HEK293 (cell line): ENCODE results near the gene FBXL15.

Experiments used
- CTCF ChIA-PET: fragments of 350-600 bp; formaldehyde crosslinking; extraction: SDS; loops from one replicate; lab custom pipeline; 2021; ENCODE audit warnings: antibody characterized with exemption; lab: Yijun Ruan, JAX
- POLR2A ChIA-PET: fragments of 300-600 bp; formaldehyde crosslinking; extraction: SDS; loops from one replicate; lab custom pipeline; 2020; ENCODE audit warnings: antibody characterized with exemption, inconsistent platforms; lab: Yijun Ruan, JAX
- H3K27ac ChIP-seq: fragments of 200-500 bp; sonication (Bioruptor generic); 2 replicates; pipeline ENCODE4 v1.5.1; 2014; ENCODE audit warnings: low read depth, low read length, control low read depth, inconsistent platforms; ENCODE audit errors: extremely low read depth
- H3K36me3 ChIP-seq, 2 experiments: fragments of 200-500 bp in 1 of 2; sonication (Bioruptor generic) in 1 of 2; 1 replicate in 1 of 2; 2 replicates in 1 of 2; pipeline ENCODE4 v1.5.1; 2014 to 2017; ENCODE audit warnings: inconsistent platforms in 2 of 2, low read length in 2 of 2; ENCODE audit not compliant: control insufficient read depth in 2 of 2, insufficient read depth in 1 of 2
- H3K4me1 ChIP-seq: fragments of 200-500 bp; sonication (Bioruptor generic); 2 replicates; pipeline ENCODE4 v1.5.1; 2014; ENCODE audit warnings: mild to moderate bottlenecking, low read length, inconsistent platforms; ENCODE audit not compliant: control insufficient read depth, insufficient read depth
- H3K4me3 ChIP-seq: 2 replicates; pipeline ENCODE4 v1.5.1; 2011; ENCODE audit warnings: low read depth, mild to moderate bottlenecking, control low read depth, low read length, moderate library complexity
- H3K9me3 ChIP-seq: fragments of 200-500 bp; sonication (Bioruptor generic); 2 replicates; pipeline ENCODE4 v1.5.1; 2014; ENCODE audit warnings: low read depth, low read length, inconsistent platforms; ENCODE audit not compliant: control insufficient read depth, insufficient read depth
- BCL11B ChIP-seq: fragments of 450-650 bp; formaldehyde crosslinking; IDR thresholded peaks from 2 replicates; pipeline ENCODE4 v1.5.1; 2016; ENCODE audit warnings: low read depth, missing biosample characterization, missing genetic modification characterization
- EGR2 ChIP-seq: fragments of 450-650 bp; formaldehyde crosslinking; IDR thresholded peaks from 2 replicates; pipeline ENCODE4 v1.5.1; 2016; ENCODE audit warnings: low read depth, missing biosample characterization, missing genetic modification characterization
- FEZF1 ChIP-seq: fragments of 450-650 bp; formaldehyde crosslinking; IDR thresholded peaks from 2 replicates; pipeline ENCODE4 v1.5.1; 2016; ENCODE audit warnings: missing biosample characterization, missing genetic modification characterization
- GLI2 ChIP-seq: fragments of 450-650 bp; formaldehyde crosslinking; IDR thresholded peaks from 2 replicates; pipeline ENCODE4; 2017; ENCODE audit warnings: missing biosample characterization, missing genetic modification characterization, low read depth, borderline replicate concordance
- GLIS2 ChIP-seq: fragments of 450-650 bp; formaldehyde crosslinking; IDR thresholded peaks from 2 replicates; pipeline ENCODE4 v1.5.1; 2016; ENCODE audit warnings: missing biosample characterization, missing genetic modification characterization
- KLF1 ChIP-seq: fragments of 450-650 bp; formaldehyde crosslinking; IDR thresholded peaks from 2 replicates; pipeline ENCODE4 v1.5.1; 2016; ENCODE audit warnings: missing biosample characterization, missing genetic modification characterization
- KLF9 ChIP-seq: fragments of 450-650 bp; formaldehyde crosslinking; IDR thresholded peaks from 2 replicates; pipeline ENCODE4 v1.5.1; 2016; ENCODE audit warnings: missing biosample characterization, missing genetic modification characterization, low read depth
- REPIN1 ChIP-seq: fragments of 450-650 bp; formaldehyde crosslinking; IDR thresholded peaks from 2 replicates; pipeline ENCODE4 v1.5.1; 2017; ENCODE audit warnings: missing biosample characterization, missing genetic modification characterization, low read depth
- SP2 ChIP-seq: fragments of 450-650 bp; formaldehyde crosslinking; IDR thresholded peaks from 2 replicates; pipeline ENCODE4 v1.5.1; 2016; ENCODE audit warnings: missing biosample characterization, missing genetic modification characterization
- SP7 ChIP-seq: fragments of 450-650 bp; formaldehyde crosslinking; IDR thresholded peaks from 2 replicates; pipeline ENCODE4 v1.5.1; 2016; ENCODE audit warnings: missing biosample characterization, missing genetic modification characterization
- ZBTB20 ChIP-seq: fragments of 450-650 bp; formaldehyde crosslinking; IDR thresholded peaks from 2 replicates; pipeline ENCODE4 v1.5.1; 2016; ENCODE audit warnings: missing biosample characterization, missing genetic modification characterization
- ZBTB7A ChIP-seq: fragments of 450-650 bp; formaldehyde crosslinking; IDR thresholded peaks from 2 replicates; pipeline ENCODE4 v1.5.1; 2016; ENCODE audit warnings: low read depth, missing biosample characterization, missing genetic modification characterization
- ZFP3 ChIP-seq: fragments of 450-650 bp; formaldehyde crosslinking; IDR thresholded peaks from 2 replicates; pipeline ENCODE4 v1.5.1; 2016; ENCODE audit warnings: low read depth, missing biosample characterization, missing genetic modification characterization
- ZNF184 ChIP-seq: fragments of 450-650 bp; IDR thresholded peaks from 2 replicates; pipeline ENCODE4 v1.5.1; 2018; ENCODE audit warnings: missing biosample characterization, mild to moderate bottlenecking, missing genetic modification characterization
- ZNF302 ChIP-seq: fragments of 450-650 bp; formaldehyde crosslinking; IDR thresholded peaks from 2 replicates; pipeline ENCODE4 v1.5.1; 2016; ENCODE audit warnings: missing biosample characterization, missing genetic modification characterization, low read depth
- ZNF311 ChIP-seq: fragments of 450-650 bp; formaldehyde crosslinking; IDR thresholded peaks from 2 replicates; pipeline ENCODE4 v1.5.1; 2017; ENCODE audit warnings: missing biosample characterization, missing genetic modification characterization, borderline replicate concordance
- ZNF501 ChIP-seq: fragments of 450-650 bp; formaldehyde crosslinking; IDR thresholded peaks from 2 replicates; pipeline ENCODE4 v1.5.1; 2016; ENCODE audit warnings: missing biosample characterization, missing genetic modification characterization
- ZNF521 ChIP-seq: fragments of 450-650 bp; formaldehyde crosslinking; IDR thresholded peaks from 2 replicates; pipeline ENCODE4 v1.5.1; 2017; ENCODE audit warnings: missing biosample characterization, mild to moderate bottlenecking, missing genetic modification characterization
- ZNF529 ChIP-seq: fragments of 450-650 bp; formaldehyde crosslinking; IDR thresholded peaks from 2 replicates; pipeline ENCODE4 v1.5.1; 2017; ENCODE audit warnings: missing genetic modification characterization, missing biosample characterization; ENCODE audit not compliant: insufficient replicate concordance
- ZNF558 ChIP-seq: fragments of 450-650 bp; formaldehyde crosslinking; IDR thresholded peaks from 2 replicates; pipeline ENCODE4 v1.5.1; 2016; ENCODE audit warnings: missing biosample characterization, missing genetic modification characterization
- ZNF580 ChIP-seq: fragments of 450-650 bp; formaldehyde crosslinking; IDR thresholded peaks from 2 replicates; pipeline ENCODE4 v1.5.1; 2016; ENCODE audit warnings: missing biosample characterization, missing genetic modification characterization
- ZNF629 ChIP-seq: fragments of 450-650 bp; formaldehyde crosslinking; IDR thresholded peaks from 2 replicates; pipeline ENCODE4 v1.5.1; 2017; ENCODE audit warnings: missing biosample characterization, missing genetic modification characterization
- ZNF664 ChIP-seq: fragments of 450-650 bp; formaldehyde crosslinking; IDR thresholded peaks from 2 replicates; pipeline ENCODE4 v1.5.1; 2016; ENCODE audit warnings: missing biosample characterization, missing genetic modification characterization
- ZNF777 ChIP-seq: fragments of 450-650 bp; formaldehyde crosslinking; IDR thresholded peaks from 2 replicates; pipeline ENCODE4 v1.5.1; 2017; ENCODE audit warnings: missing biosample characterization, missing genetic modification characterization, borderline replicate concordance
- ZSCAN16 ChIP-seq: fragments of 450-650 bp; formaldehyde crosslinking; IDR thresholded peaks from 2 replicates; pipeline ENCODE4 v1.5.1; 2016; ENCODE audit warnings: missing biosample characterization, missing genetic modification characterization
- ZSCAN5A ChIP-seq: fragments of 450-650 bp; formaldehyde crosslinking; IDR thresholded peaks from 2 replicates; pipeline ENCODE4 v1.5.1; 2016; ENCODE audit warnings: missing biosample characterization, missing genetic modification characterization
- TF ChIP-seq, protein P1 (sequence below): fragments of 450-650 bp; formaldehyde crosslinking; IDR thresholded peaks from 2 replicates; pipeline ENCODE4; 2016; ENCODE audit warnings: missing biosample characterization, missing genetic modification characterization
- TF ChIP-seq, protein P2 (sequence below): fragments of 450-650 bp; formaldehyde crosslinking; IDR thresholded peaks from 2 replicates; pipeline ENCODE4 v1.5.1; 2017; ENCODE audit warnings: missing biosample characterization, mild to moderate bottlenecking, missing genetic modification characterization, moderate library complexity

The FBXL15 gene

GRCh38 chr10:102408131-102408727 lies 12.4 kb upstream of the FBXL15 start:
- Histone ChIP-seq H3K9me3 (no peaks in the 10 kb centered on the region), H3K4me1 (no peaks in the 10 kb centered on the region; the same call in 1 of the 2 replicates), H3K27ac (no peak overlapping the region), H3K4me3 (no peak overlapping the region), H3K36me3 (no peaks in the 10 kb centered on the region)
- ChIA-PET CTCF (interaction anchor here (0.5 to 7.2 kb wide), 4 partner anchors 9 to 179 kb away, joined by 3 to 41 read pairs (median 4); no protein-coding TSS in a partner anchor), POLR2A (no interaction called here)
- 0 out of 2 replicates have a peak, but pooled peaks have one; percentile 40 for TF ChIP-seq GLIS2 (tag by site-specific recombination)
- no peak for TF ChIP-seq ZNF558 (tag by site-specific recombination)
- TF ChIP-seq EGR2 (tag by site-specific recombination) = peak; percentile 5; the same call in 1 of the 2 replicates
- TF ChIP-seq GLI2 (tag by site-specific recombination) = no peak
- peak; percentile 49 for TF ChIP-seq KLF9 (tag by site-specific recombination)
- no peak for TF ChIP-seq ZBTB20 (tag by site-specific recombination)
- no peak for TF ChIP-seq FEZF1 (tag by site-specific recombination)
- TF ChIP-seq ZNF777 (tag by site-specific recombination) = no peak
- TF ChIP-seq ZNF521 (tag by site-specific recombination) = no peak
- TF ChIP-seq BCL11B = no peak

DNA sequence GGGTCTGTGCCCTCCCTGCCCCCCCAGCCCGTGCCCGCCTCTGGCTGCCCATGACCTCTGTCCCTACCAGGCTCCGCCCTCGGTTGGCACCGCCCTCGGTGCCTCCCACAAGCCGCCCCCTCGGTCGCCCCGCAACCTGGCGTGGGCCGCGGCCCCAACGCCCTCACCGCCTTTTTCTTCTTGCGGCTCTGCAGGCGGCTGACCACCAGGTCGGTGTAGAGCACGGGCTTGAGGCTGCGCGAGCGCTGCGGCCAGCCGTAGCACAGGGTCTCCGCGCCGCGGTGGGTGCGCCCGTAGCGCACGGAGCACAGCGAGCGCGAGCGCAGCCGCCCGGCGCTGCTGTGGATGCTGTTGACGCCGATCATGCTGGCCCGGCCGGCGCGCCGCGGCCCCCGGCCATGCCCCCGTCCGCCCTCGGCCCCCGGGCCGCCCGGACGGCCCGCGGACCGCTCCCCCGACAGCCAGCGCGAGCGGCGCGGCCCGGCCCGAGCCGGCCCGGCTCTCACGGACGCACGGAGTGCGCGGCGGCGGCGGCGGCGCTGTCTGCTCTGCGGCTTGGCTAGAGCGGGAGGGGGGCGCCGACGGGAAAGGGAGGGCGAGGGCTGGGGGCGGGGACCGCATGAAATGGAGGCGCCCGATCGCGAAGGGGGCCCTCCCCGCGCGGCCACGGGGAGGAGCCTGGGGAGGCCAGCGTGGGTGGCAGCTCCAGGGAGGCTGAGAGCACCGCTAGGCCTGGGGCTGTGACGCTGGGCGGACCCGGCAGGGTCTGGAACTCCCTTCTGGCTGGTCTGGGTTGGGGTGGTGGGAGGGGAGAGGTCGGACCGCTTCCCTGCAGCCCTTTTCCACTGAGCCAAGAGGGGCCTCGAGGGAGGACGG lies 11.7 kb upstream of the FBXL15 start:
- Histone ChIP-seq H3K9me3 (no peaks in the 10 kb centered on the region), H3K36me3 (no peaks in the 10 kb centered on the region), H3K27ac (no peak overlapping the region), H3K4me1 (no peaks in the 10 kb centered on the region; the same call in 1 of the 2 replicates), H3K4me3 (peak overlapping the region; percentile 28)
- CTCF ChIA-PET = interaction anchor here (0.6 to 4.5 kb wide), 3 partner anchors 7 to 13 kb away, joined by 3 to 28 read pairs (median 4); partner anchors contain the start of gene NFKB2
- POLR2A ChIA-PET = interaction anchor here (1.0 to 1.3 kb wide), 2 partner anchors 10 to 12 kb away, joined by 3 to 4 read pairs; no protein-coding TSS in a partner anchor
- TF ChIP-seq ZBTB7A (peak; percentile 32; the same call in 1 of the 2 replicates), ZNF664 (tag by site-specific recombination) (no peak), ZSCAN5A (tag by site-specific recombination) (no peak), ZNF302 (tag by site-specific recombination) (no peak), ZNF529 (tag by site-specific recombination) (no peak), KLF1 (tag by site-specific recombination) (peak; percentile 76), ZNF629 (tag by site-specific recombination) (no peak), ZNF580 (no peak), SP7 (tag by site-specific recombination) (no peak), ZNF777 (tag by site-specific recombination) (peak; percentile 39; the same call in 1 of the 2 replicates), ZSCAN16 (tag by site-specific recombination) (no peak), REPIN1 (tag by site-specific recombination) (no peak), SP2 (tag by site-specific recombination) (peak; percentile 70), ZNF311 (tag by site-specific recombination) (no peak), ZNF501 (tag by site-specific recombination) (no peak), ZFP3 (no peak), ZNF184 (tag by site-specific recombination) (no peak)
- TF ChIP-seq, protein P1, sequence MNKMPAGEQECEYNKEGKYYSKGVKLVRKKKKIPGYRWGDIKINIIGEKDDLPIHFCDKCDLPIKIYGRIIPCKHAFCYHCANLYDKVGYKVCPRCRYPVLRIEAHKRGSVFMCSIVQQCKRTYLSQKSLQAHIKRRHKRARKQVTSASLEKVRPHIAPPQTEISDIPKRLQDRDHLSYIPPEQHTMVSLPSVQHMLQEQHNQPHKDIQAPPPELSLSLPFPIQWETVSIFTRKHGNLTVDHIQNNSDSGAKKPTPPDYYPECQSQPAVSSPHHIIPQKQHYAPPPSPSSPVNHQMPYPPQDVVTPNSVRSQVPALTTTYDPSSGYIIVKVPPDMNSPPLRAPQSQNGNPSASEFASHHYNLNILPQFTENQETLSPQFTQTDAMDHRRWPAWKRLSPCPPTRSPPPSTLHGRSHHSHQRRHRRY (tag by site-specific recombination) = no peak
- TF ChIP-seq, protein P2, sequence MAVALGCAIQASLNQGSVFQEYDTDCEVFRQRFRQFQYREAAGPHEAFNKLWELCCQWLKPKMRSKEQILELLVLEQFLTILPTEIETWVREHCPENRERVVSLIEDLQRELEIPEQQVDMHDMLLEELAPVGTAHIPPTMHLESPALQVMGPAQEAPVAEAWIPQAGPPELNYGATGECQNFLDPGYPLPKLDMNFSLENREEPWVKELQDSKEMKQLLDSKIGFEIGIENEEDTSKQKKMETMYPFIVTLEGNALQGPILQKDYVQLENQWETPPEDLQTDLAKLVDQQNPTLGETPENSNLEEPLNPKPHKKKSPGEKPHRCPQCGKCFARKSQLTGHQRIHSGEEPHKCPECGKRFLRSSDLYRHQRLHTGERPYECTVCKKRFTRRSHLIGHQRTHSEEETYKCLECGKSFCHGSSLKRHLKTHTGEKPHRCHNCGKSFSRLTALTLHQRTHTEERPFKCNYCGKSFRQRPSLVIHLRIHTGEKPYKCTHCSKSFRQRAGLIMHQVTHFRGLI (tag by site-specific recombination) = peak; percentile 86
